ENCODE data around the gene ASTN2. TPM values are rescaled to one million over a fixed set of nuclear protein-coding genes. Genes with fewer than 3 reads are reported as not detected.
A peak's percentile ranks its signal among the peaks of the same experiment; 100 is the strongest.

Gene ASTN2
- total RNA-seq, 2 donors from 2014 or later: 3.1 to 4.9 TPM

GRCh38 chr9:116626762-116627161 is 788.1 kb downstream of the ASTN2 start:
- DNase-seq (no peak), ATAC-seq (no peak)
- intact Hi-C loops (cut with DNase I, micrococcal nuclease): no loop called here

GRCh38 chr9:116623715-116624114 is 791.1 kb downstream of the ASTN2 start:
- intact Hi-C loops (cut with DNase I, micrococcal nuclease): no loop called here
- ATAC-seq: no peak
- no peak for DNase-seq

- ATAC-seq (no peak), DNase-seq (no peak)
- intact Hi-C loops (cut with DNase I, micrococcal nuclease): no loop called here
These were observed 797.5 kb downstream of the ASTN2 start for GRCh38 chr9:116617389-116617788.

GRCh38 chr9:116616304-116616914 is 798.4 kb downstream of the ASTN2 start:
- DNase-seq: no peak
- peak; percentile 94 for ATAC-seq
- intact Hi-C loops (cut with DNase I, micrococcal nuclease): no loop called here

- DNase-seq (no peak), ATAC-seq (no peak)
- intact Hi-C loops (cut with DNase I, micrococcal nuclease): no loop called here
These were observed 806.8 kb downstream of the ASTN2 start for GRCh38 chr9:116608064-116608463.

- DNase-seq (no peak), ATAC-seq (no peak)
- intact Hi-C loops (cut with DNase I, micrococcal nuclease): no loop called here
These were observed 808.9 kb downstream of the ASTN2 start for GRCh38 chr9:116605904-116606341.

- no peak for ATAC-seq
- intact Hi-C loops (cut with DNase I, micrococcal nuclease): no loop called here
- no peak for DNase-seq
These were observed 809.8 kb downstream of the ASTN2 start for GRCh38 chr9:116605060-116605459.

- DNase-seq (no peak), ATAC-seq (no peak)
- intact Hi-C loops (cut with DNase I, micrococcal nuclease): no loop called here
These were observed 810.6 kb downstream of the ASTN2 start for GRCh38 chr9:116604251-116604650.

- no peak for DNase-seq
- intact Hi-C loops (cut with DNase I, micrococcal nuclease): no loop called here
- ATAC-seq: no peak
These were observed 815.4 kb downstream of the ASTN2 start for GRCh38 chr9:116599342-116599884.

- intact Hi-C loops (cut with DNase I, micrococcal nuclease): no loop called here
- DNase-seq (no peak), ATAC-seq (no peak)
These were observed 818.2 kb downstream of the ASTN2 start for GRCh38 chr9:116596646-116597045.

- ATAC-seq: no peak
- intact Hi-C loops (cut with DNase I, micrococcal nuclease): no loop called here
- DNase-seq: no peak
These were observed 820.3 kb downstream of the ASTN2 start for GRCh38 chr9:116594547-116594946.

- no peak for DNase-seq
- intact Hi-C loops (cut with DNase I, micrococcal nuclease): no loop called here
- ATAC-seq: no peak
These were observed 821.9 kb downstream of the ASTN2 start for GRCh38 chr9:116592970-116593369.

GRCh38 chr9:116589392-116590354 is 825.2 kb downstream of the ASTN2 start:
- ATAC-seq: peak; percentile 82
- no peak for DNase-seq

GRCh38 chr9:116587919-116588318 is 826.9 kb downstream of the ASTN2 start:
- DNase-seq: no peak
- intact Hi-C loops (cut with DNase I, micrococcal nuclease): no loop called here

More at GRCh38 chr9:116589392-116590354, 825.2 kb downstream of the ASTN2 start:
- intact Hi-C loops (cut with DNase I, micrococcal nuclease): no loop called here

GRCh38 chr9:116585896-116586295 is 829.0 kb downstream of the ASTN2 start:
- no peak for ATAC-seq

More at GRCh38 chr9:116587919-116588318, 826.9 kb downstream of the ASTN2 start:
- ATAC-seq: no peak

GRCh38 chr9:116585204-116585603 is 829.7 kb downstream of the ASTN2 start:
- intact Hi-C loops (cut with DNase I, micrococcal nuclease): no loop called here
- ATAC-seq (peak; percentile 86), DNase-seq (no peak)

More at GRCh38 chr9:116585896-116586295, 829.0 kb downstream of the ASTN2 start:
- intact Hi-C loops (cut with DNase I, micrococcal nuclease): no loop called here
- no peak for DNase-seq

GRCh38 chr9:116580853-116581252 is 834.0 kb downstream of the ASTN2 start:
- intact Hi-C loops (cut with DNase I, micrococcal nuclease): no loop called here

GRCh38 chr9:116576386-116576785 is 838.5 kb downstream of the ASTN2 start:
- no peak for ATAC-seq

More at GRCh38 chr9:116580853-116581252, 834.0 kb downstream of the ASTN2 start:
- DNase-seq (no peak), ATAC-seq (no peak)

GRCh38 chr9:116574027-116574679 is 840.7 kb downstream of the ASTN2 start:
- DNase-seq (peak; percentile 25 to 43), ATAC-seq (peak; percentile 87)
- intact Hi-C loops (cut with DNase I, micrococcal nuclease): loop anchor here in 1 of 2 donors (5.0 kb wide), 1 partner anchor 982 kb away; no protein-coding TSS in a partner anchor

More at GRCh38 chr9:116576386-116576785, 838.5 kb downstream of the ASTN2 start:
- DNase-seq: no peak
- intact Hi-C loops (cut with DNase I, micrococcal nuclease): no loop called here
